Loucy (cell line): ENCODE measurements around the gene DYNC1H1.

Experiments used
- H2AFZ ChIP-seq: fragments of 200-600 bp; sonication (generic); 2 replicates; pipeline ENCODE4 v1.6.0; 2016; ENCODE audit warnings: antibody characterized with exemption, mild to moderate bottlenecking, low read length, moderate library complexity
- H3F3A ChIP-seq: fragments of 200-600 bp; 2 replicates; pipeline ENCODE4 v1.6.0; 2016; ENCODE audit warnings: antibody characterized with exemption, low read depth, mild to moderate bottlenecking
- H3K27me3 ChIP-seq: fragments of 200-600 bp; sonication (generic); 2 replicates; pipeline ENCODE4 v1.6.1; 2014; ENCODE audit warnings: low read length, mild to moderate bottlenecking; ENCODE audit not compliant: insufficient read depth, poor library complexity, severe bottlenecking
- H3K36me3 ChIP-seq: fragments of 200-600 bp; sonication (generic); 2 replicates; pipeline ENCODE4 v1.6.1; 2016; ENCODE audit warnings: low read length; ENCODE audit not compliant: insufficient read depth
- H3K4me1 ChIP-seq: fragments of 200-600 bp; sonication (generic); 2 replicates; pipeline ENCODE4 v1.5.1; 2014; ENCODE audit warnings: low read length, mild to moderate bottlenecking; ENCODE audit not compliant: insufficient read depth, poor library complexity, severe bottlenecking
- H3K4me2 ChIP-seq: fragments of 200-600 bp; sonication (generic); 2 replicates; pipeline ENCODE4 v1.6.0; 2014; ENCODE audit warnings: antibody characterized with exemption, low read length, low read depth, mild to moderate bottlenecking; ENCODE audit not compliant: poor library complexity, severe bottlenecking
- H3K4me3 ChIP-seq: fragments of 200-600 bp; sonication (generic); 2 replicates; pipeline ENCODE4 v1.5.1; 2014; ENCODE audit warnings: low read length, mild to moderate bottlenecking, mixed read lengths; ENCODE audit not compliant: poor library complexity, severe bottlenecking
- H3K79me2 ChIP-seq: fragments of 200-600 bp; sonication (generic); 2 replicates; pipeline ENCODE4 v1.6.1; 2014; ENCODE audit warnings: low read length; ENCODE audit not compliant: insufficient read depth
- H3K9ac ChIP-seq: fragments of 200-600 bp; sonication (generic); 2 replicates; pipeline ENCODE4 v1.6.0; 2014; ENCODE audit warnings: mild to moderate bottlenecking, low read depth, low read length, moderate library complexity; ENCODE audit not compliant: poor library complexity, severe bottlenecking
- H3K9me2 ChIP-seq: fragments of 200-600 bp; sonication (generic); replicated peaks from 2 replicates; pipeline ENCODE4 v1.6.1; 2016; ENCODE audit warnings: low read depth, low read length, mixed read lengths
- H3K9me3 ChIP-seq: fragments of 200-600 bp; sonication (generic); 2 replicates; pipeline ENCODE4 v1.6.1; 2014; ENCODE audit warnings: mild to moderate bottlenecking, antibody characterized with exemption, low read length, low read depth; ENCODE audit not compliant: insufficient read depth
- H4K20me1 ChIP-seq: fragments of 200-600 bp; sonication (generic); 2 replicates; pipeline ENCODE4 v1.6.0; 2014; ENCODE audit warnings: antibody characterized with exemption, low read length, mild to moderate bottlenecking; ENCODE audit not compliant: insufficient read depth, poor library complexity, severe bottlenecking
- CTCF ChIP-seq: fragments of 200-600 bp; sonication (generic); conservative IDR thresholded peaks from 2 replicates; pipeline ENCODE4 v1.5.1; 2014; ENCODE audit warnings: mild to moderate bottlenecking, antibody characterized with exemption, low read length
- EZH2phosphoT487 ChIP-seq: fragments of 200-600 bp; IDR thresholded peaks from 2 replicates; pipeline ENCODE4 v1.6.1; 2018; ENCODE audit warnings: antibody characterized with exemption, mild to moderate bottlenecking, moderate library complexity, borderline replicate concordance

Gene DYNC1H1

GRCh38 chr14:101977311-101978071 lies 13.1 kb downstream of the DYNC1H1 start:
- peaks cover 41% of the 10 kb centered on the region for H3K79me2 ChIP-seq
- H3K27me3 ChIP-seq, result no peaks in the 10 kb centered on the region
- no peak overlapping the region for H3K4me3 ChIP-seq
- no peaks in the 10 kb centered on the region for H3F3A ChIP-seq
- no peak overlapping the region for H3K4me2 ChIP-seq
- peaks cover 69% of the 10 kb centered on the region for H3K36me3 ChIP-seq
- no peak overlapping the region for H2AFZ ChIP-seq
- H3K9me2 ChIP-seq, result no peaks in the 10 kb centered on the region
- no peak overlapping the region for H3K9ac ChIP-seq
- H4K20me1 ChIP-seq, result peaks cover 41% of the 10 kb centered on the region
- peaks cover 2% of the 10 kb centered on the region for H3K4me1 ChIP-seq
- H3K9me3 ChIP-seq, result no peaks in the 10 kb centered on the region
- TF ChIP-seq EZH2phosphoT487 (no peak), CTCF (no peak)

- no peaks in the 10 kb centered on the region for H3K4me1 ChIP-seq
- peaks cover 19% of the 10 kb centered on the region for H4K20me1 ChIP-seq
- H3K4me3 ChIP-seq, result no peak overlapping the region
- no peak overlapping the region for H2AFZ ChIP-seq
- no peaks in the 10 kb centered on the region for H3K9me2 ChIP-seq
- TF ChIP-seq EZH2phosphoT487 (no peak), CTCF (no peak)
- no peak overlapping the region for H3K9ac ChIP-seq
- H3K36me3 ChIP-seq, result peaks cover 86% of the 10 kb centered on the region
- H3K9me3 ChIP-seq, result no peaks in the 10 kb centered on the region
- no peaks in the 10 kb centered on the region for H3K27me3 ChIP-seq
- no peak overlapping the region for H3K4me2 ChIP-seq
- H3K79me2 ChIP-seq, result peaks cover 19% of the 10 kb centered on the region
- no peaks in the 10 kb centered on the region for H3F3A ChIP-seq
Observed at GRCh38 chr14:101979666-101980065, 15.3 kb downstream of the DYNC1H1 start.

GRCh38 chr14:101980251-101980650 lies 15.9 kb downstream of the DYNC1H1 start:
- Histone ChIP-seq H3K9me2 (no peaks in the 10 kb centered on the region), H3K9ac (no peak overlapping the region), H3K9me3 (no peaks in the 10 kb centered on the region), H3K4me3 (no peak overlapping the region), H3F3A (no peaks in the 10 kb centered on the region), H2AFZ (no peak overlapping the region), H3K79me2 (peaks cover 13% of the 10 kb centered on the region), H4K20me1 (peaks cover 13% of the 10 kb centered on the region), H3K36me3 (peaks cover 80% of the 10 kb centered on the region), H3K27me3 (no peaks in the 10 kb centered on the region), H3K4me1 (no peaks in the 10 kb centered on the region), H3K4me2 (no peak overlapping the region)
- TF ChIP-seq CTCF (no peak), EZH2phosphoT487 (no peak)
